GM21619 (cell line): ENCODE data around the gene SLC39A11.
"Not testable (repeated sequence)": the region's sequence is repeated elsewhere in the genome, so short reads cannot be mapped to it uniquely, and the experiment has no call there.

Experiments
- ATAC-seq: cut with Tn5 transposase; IDR thresholded peaks from one replicate; pipeline ENCODE4 v1.9.1; 2021; ENCODE audit not compliant: unreplicated experiment

SLC39A11 gene

GRCh38 chr17:73013816-73014663 lies 78.4 kb downstream of the SLC39A11 start:
- no peak for ATAC-seq

- no peak for ATAC-seq
These were observed 79.2 kb downstream of the SLC39A11 start for GRCh38 chr17:73013301-73013700.

- ATAC-seq = no peak
These were observed 81.4 kb downstream of the SLC39A11 start for GRCh38 chr17:73011016-73011486.

- no peak for ATAC-seq
These were observed 82.1 kb downstream of the SLC39A11 start for GRCh38 chr17:73010414-73010813.

GRCh38 chr17:73007407-73007806 lies 85.1 kb downstream of the SLC39A11 start:
- ATAC-seq = no peak

GRCh38 chr17:73005360-73005759 lies 87.1 kb downstream of the SLC39A11 start:
- no peak for ATAC-seq

- no peak for ATAC-seq
These were observed 89.0 kb downstream of the SLC39A11 start for GRCh38 chr17:73003487-73003886.

GRCh38 chr17:73000832-73001231 lies 91.7 kb downstream of the SLC39A11 start:
- no peak for ATAC-seq

GRCh38 chr17:72999474-72999873 lies 93.0 kb downstream of the SLC39A11 start:
- ATAC-seq = not testable (repeated sequence)

- ATAC-seq = no peak
These were observed 94.1 kb downstream of the SLC39A11 start for GRCh38 chr17:72998343-72998742.

- no peak for ATAC-seq
These were observed 94.9 kb downstream of the SLC39A11 start for GRCh38 chr17:72997559-72997958.

- no peak for ATAC-seq
These were observed 95.7 kb downstream of the SLC39A11 start for GRCh38 chr17:72996791-72997190.

GRCh38 chr17:72995008-72995656 lies 97.4 kb downstream of the SLC39A11 start:
- ATAC-seq = no peak

- not testable (repeated sequence) for ATAC-seq
These were observed 99.6 kb downstream of the SLC39A11 start for GRCh38 chr17:72992783-72993467.

GRCh38 chr17:72991651-72992050 lies 100.8 kb downstream of the SLC39A11 start:
- ATAC-seq = no peak

- ATAC-seq = no peak
These were observed 103.3 kb downstream of the SLC39A11 start for GRCh38 chr17:72989074-72989610.

GRCh38 chr17:72988451-72988850 lies 104.0 kb downstream of the SLC39A11 start:
- no peak for ATAC-seq

GRCh38 chr17:72987166-72987565 lies 105.3 kb downstream of the SLC39A11 start:
- ATAC-seq = no peak

- peak; percentile 77 for ATAC-seq
These were observed 106.4 kb downstream of the SLC39A11 start for GRCh38 chr17:72985882-72986720.

GRCh38 chr17:72984926-72985325 lies 107.6 kb downstream of the SLC39A11 start:
- ATAC-seq = no peak
